T47D (cell line): ENCODE results near the gene NPFFR1.
A peak's percentile ranks its signal among the peaks of the same experiment; 100 is the strongest.

Source experiments
- DNase-seq, 2 experiments: peaks; one replicate each; pipeline versions ENCODE4 v3.0.0 to v3.0.0-alpha.2; 2011 to 2012; ENCODE audit warnings: low read depth in 1 of 2, low spot score in 1 of 2
- JUND ChIP-seq: IDR thresholded peaks from 2 replicates; pipeline ENCODE4 v1.6.1; 2012; ENCODE audit warnings: low read depth
- in situ Hi-C: cut with HindIII; loops from 2 replicates; pipeline ENCODE4 v1.10.0; 2016; ENCODE audit warnings: low sequenced_read_pairs, low pct_unique_long_range_greater_than_20kb

NPFFR1 gene

GRCh38 chr10:70321897-70322890 is 38.4 kb upstream of the NPFFR1 start:
- no peak for TF ChIP-seq JUND
- DNase-seq: no peak
- in situ Hi-C loops: no loop called here

GRCh38 chr10:70321233-70321632 is 37.4 kb upstream of the NPFFR1 start:
- no peak for TF ChIP-seq JUND
- in situ Hi-C loops: no loop called here
- DNase-seq: no peak

GRCh38 chr10:70320751-70321150 is 36.9 kb upstream of the NPFFR1 start:
- no peak for DNase-seq
- in situ Hi-C loops: no loop called here

GRCh38 chr10:70319824-70320223 is 36.0 kb upstream of the NPFFR1 start:
- DNase-seq: no peak
- in situ Hi-C loops: no loop called here
- TF ChIP-seq JUND: no peak

More at GRCh38 chr10:70320751-70321150, 36.9 kb upstream of the NPFFR1 start:
- TF ChIP-seq JUND: no peak

GRCh38 chr10:70319183-70319582 is 35.4 kb upstream of the NPFFR1 start:
- in situ Hi-C loops: no loop called here
- no peak for TF ChIP-seq JUND
- no peak for DNase-seq

- in situ Hi-C loops: no loop called here
- TF ChIP-seq JUND: no peak
- no peak for DNase-seq
Measured at GRCh38 chr10:70317943-70318318, 34.1 kb upstream of the NPFFR1 start.

- TF ChIP-seq JUND: no peak
- in situ Hi-C loops: no loop called here
- no peak for DNase-seq
Measured at GRCh38 chr10:70317272-70317942, 33.6 kb upstream of the NPFFR1 start.

GRCh38 chr10:70315815-70316214 is 32.0 kb upstream of the NPFFR1 start:
- peak; percentile 44 to 46 for DNase-seq
- in situ Hi-C loops: no loop called here
- no peak for TF ChIP-seq JUND

- no peak for DNase-seq
- in situ Hi-C loops: no loop called here
- no peak for TF ChIP-seq JUND
Measured at GRCh38 chr10:70315276-70315675, 31.5 kb upstream of the NPFFR1 start.

- in situ Hi-C loops: no loop called here
- no peak for DNase-seq
- no peak for TF ChIP-seq JUND
Measured at GRCh38 chr10:70312972-70313371, 29.2 kb upstream of the NPFFR1 start.

GRCh38 chr10:70312249-70312648 is 28.4 kb upstream of the NPFFR1 start:
- in situ Hi-C loops: no loop called here
- TF ChIP-seq JUND: no peak
- DNase-seq: no peak

GRCh38 chr10:70311698-70312097 is 27.9 kb upstream of the NPFFR1 start:
- in situ Hi-C loops: no loop called here
- no peak for DNase-seq
- no peak for TF ChIP-seq JUND

GRCh38 chr10:70309661-70310060 is 25.9 kb upstream of the NPFFR1 start:
- TF ChIP-seq JUND: no peak
- in situ Hi-C loops: no loop called here
- no peak for DNase-seq
